Sigmoid colon (tissue), 7 donors: ENCODE measurements around the gene WNT9A. TPM values are rescaled to one million over a fixed set of nuclear protein-coding genes. Genes with fewer than 3 reads are reported as not detected.
A peak's percentile ranks its signal among the peaks of the same experiment; 100 is the strongest.
"Not testable (repeated sequence)": the region's sequence is repeated elsewhere in the genome, so short reads cannot be mapped to it uniquely, and the experiment has no call there.

ENCODE experiments used
- DNase-seq: peaks from one replicate; pipeline ENCODE4 v3.0.0-alpha.2; 2019
- H3K27ac ChIP-seq, 4 donors: fragments of 200-600 bp; sonication (generic); one replicate each; pipeline ENCODE4 v1.5.1; 2016 to 2019; ENCODE audit warnings: mild to moderate bottlenecking in 1 of 4
- H3K27me3 ChIP-seq, 3 donors: fragments of 200-600 bp; sonication (generic); one replicate each; pipeline ENCODE4 v1.5.1; 2019; ENCODE audit warnings: mild to moderate bottlenecking in 1 of 3
- H3K36me3 ChIP-seq, 4 donors: fragments of 200-600 bp; sonication (generic); one replicate each; pipeline ENCODE4 v1.5.1; 2016 to 2019
- H3K4me1 ChIP-seq, 4 donors: fragments of 200-600 bp; sonication (generic); one replicate each; pipeline ENCODE4 v1.5.1; 2017 to 2019
- H3K4me3 ChIP-seq, 4 donors: fragments of 200-600 bp; sonication (generic); one replicate each; pipeline ENCODE4 v1.5.1; 2017 to 2019; ENCODE audit warnings: mild to moderate bottlenecking in 2 of 4, moderate library complexity in 1 of 4
- H3K9me3 ChIP-seq, 4 donors: fragments of 200-600 bp in 3 of 4; sonication (generic) in 3 of 4; one replicate each; pipeline versions ENCODE4 v1.5.1 to v1.6.1; 2013 to 2019
- CTCF ChIP-seq, 4 experiments: fragments of 450-650 bp in 3 of 4; fragments of 200-600 bp in 1 of 4; IDR thresholded peaks; one replicate each; pipeline ENCODE4 v1.5.1; 2016 to 2019; ENCODE audit warnings: antibody characterized with exemption in 4 of 4, mild to moderate bottlenecking in 3 of 4, moderate library complexity in 2 of 4
- EP300 ChIP-seq, 4 donors: sonication (generic); formaldehyde crosslinking; IDR thresholded peaks; one replicate each; pipeline ENCODE4 v1.6.1; 2017; ENCODE audit warnings: antibody characterized with exemption in 4 of 4
- POLR2A ChIP-seq, 2 donors: fragments of 450-650 bp; IDR thresholded peaks; one replicate each; pipeline ENCODE4 v1.6.1; 2016; ENCODE audit warnings: antibody characterized with exemption in 2 of 2, mild to moderate bottlenecking in 2 of 2, moderate library complexity in 2 of 2
- POLR2AphosphoS5 ChIP-seq, 4 donors: sonication (generic); formaldehyde crosslinking; IDR thresholded peaks; one replicate each; pipeline ENCODE4 v1.6.1; 2017; ENCODE audit warnings: antibody characterized with exemption in 4 of 4
- WGBS, 2 donors: extraction: QIAGEN DNeasy Blood & Tissue Kit; methylation state at CpG; one replicate each; pipeline ENCODE4 v1.1.7; 2013; 5-methylcytosine and 5-hydroxymethylcytosine counted together
- intact Hi-C: fragments of 100-400 bp; cut with DNase I; formaldehyde crosslinking; loops from one replicate; pipeline ENCODE4 v1.15.1; 2023
- polyA plus RNA-seq, 3 donors: library from polyadenylated mRNA; stranded (reverse); fragments of 200-250 nt; gene quantifications; one replicate each; pipeline ENCODE4 v1.2.3, GENCODE V29; 2013
- total RNA-seq, 4 donors: library from RNA; depleted of rRNA; stranded (reverse); fragments of >200 nt; gene quantifications; one replicate each; pipeline ENCODE4 v1.1.0, GENCODE V29; 2016
- donor health status: healthy with polysubstance abuse.
- donor health status: Bipolar disorder and iron deficiency.
- donor health status: healthy.

Gene WNT9A
- total and polyA plus RNA-seq, 7 donors: 0.23 to 25.5 (median 6.4) TPM

GRCh38 chr1:227972843-227973374 lies 25.2 kb upstream of the WNT9A start:
- DNase-seq, H3K4me1 ChIP-seq, intact Hi-C loops, H3K27ac ChIP-seq, H3K9me3 ChIP-seq, H3K27me3 ChIP-seq, H3K36me3 ChIP-seq, H3K4me3 ChIP-seq: not testable (repeated sequence)
- 81 to 82% methylated on average over 22 of the region's 22 CpGs for WGBS, 2 donors

- intact Hi-C loops, H3K36me3 ChIP-seq, DNase-seq, H3K9me3 ChIP-seq, H3K4me3 ChIP-seq, H3K4me1 ChIP-seq, H3K27me3 ChIP-seq, H3K27ac ChIP-seq: not testable (repeated sequence)
- WGBS, 2 donors: 95 to 96% methylated on average over 16 of the region's 19 CpGs
Observed at GRCh38 chr1:227972283-227972679, 24.5 kb upstream of the WNT9A start.

- H3K36me3 ChIP-seq, H3K4me1 ChIP-seq, H3K27ac ChIP-seq, H3K27me3 ChIP-seq, H3K4me3 ChIP-seq, intact Hi-C loops, DNase-seq, H3K9me3 ChIP-seq: not testable (repeated sequence)
- 89 to 92% methylated on average over 25 of the region's 27 CpGs for WGBS, 2 donors
Observed at GRCh38 chr1:227971643-227972282, 24.0 kb upstream of the WNT9A start.

GRCh38 chr1:227971216-227971615 lies 23.5 kb upstream of the WNT9A start:
- H3K36me3 ChIP-seq, H3K4me1 ChIP-seq, intact Hi-C loops, H3K9me3 ChIP-seq, H3K27ac ChIP-seq, H3K4me3 ChIP-seq, H3K27me3 ChIP-seq, DNase-seq: not testable (repeated sequence)
- 97 to 98% methylated on average over 12 of the region's 17 CpGs for WGBS, 2 donors

GRCh38 chr1:227970076-227970995 lies 22.6 kb upstream of the WNT9A start:
- WGBS, 2 donors: 90 to 94% methylated on average over 36 of the region's 36 CpGs
- H3K27ac ChIP-seq, H3K9me3 ChIP-seq, DNase-seq, intact Hi-C loops, H3K4me3 ChIP-seq, H3K27me3 ChIP-seq, H3K36me3 ChIP-seq, H3K4me1 ChIP-seq: not testable (repeated sequence)

- not testable (repeated sequence) for H3K27me3 ChIP-seq
Observed at GRCh38 chr1:227967815-227968214, 20.1 kb upstream of the WNT9A start.

GRCh38 chr1:227966733-227967132 lies 19.0 kb upstream of the WNT9A start:
- H3K36me3 ChIP-seq, H3K27ac ChIP-seq, H3K4me1 ChIP-seq, DNase-seq, H3K9me3 ChIP-seq, H3K4me3 ChIP-seq, H3K27me3 ChIP-seq, intact Hi-C loops: not testable (repeated sequence)
- WGBS, 2 donors: 91 to 98% methylated on average over 2 of the region's 2 CpGs

More at GRCh38 chr1:227967815-227968214, 20.1 kb upstream of the WNT9A start:
- H3K27ac ChIP-seq, H3K4me1 ChIP-seq, H3K36me3 ChIP-seq, DNase-seq, intact Hi-C loops, H3K4me3 ChIP-seq, H3K9me3 ChIP-seq: not testable (repeated sequence)
- 88 to 91% methylated on average over 5 of the region's 5 CpGs for WGBS, 2 donors

GRCh38 chr1:227961651-227962466 lies 14.1 kb upstream of the WNT9A start:
- H3K4me3 ChIP-seq: no peak overlapping the region
- DNase-seq: peak; percentile 45
- TF ChIP-seq CTCF (IDR thresholded peaks at IDR 0.05) (no peak), POLR2AphosphoS5 (IDR thresholded peaks at IDR 0.05) (no peak), EP300 (IDR thresholded peaks at IDR 0.05) (no peak), POLR2A (IDR thresholded peaks at IDR 0.05) (no peak)
- no peaks in the 10 kb centered on the region for H3K36me3 ChIP-seq
- no peak overlapping the region for H3K27ac ChIP-seq
- H3K27me3 ChIP-seq: peaks cover 0 to 6% (median 3%) of the 10 kb centered on the region in 3 donors
- 42 to 46% methylated on average over 4 of the region's 4 CpGs for WGBS, 2 donors
- intact Hi-C loops: no loop called here
- H3K4me1 ChIP-seq: peaks cover 0 to 9% (median 2%) of the 10 kb centered on the region in 4 donors
- no peaks in the 10 kb centered on the region for H3K9me3 ChIP-seq
